NCI-H345 treated with DMSO at 0.1 percent for 48 hours (cell line): ENCODE data around the gene PTGER1.
A peak's percentile ranks its signal among the peaks of the same experiment; 100 is the strongest.

ENCODE experiments used
- DNase-seq: peaks from one replicate; lab custom pipeline; 2025; ENCODE audit not compliant: unreplicated experiment; lab: John Stamatoyannopoulos, UW

The PTGER1 gene

GRCh38 chr19:14502334-14503092, 27.4 kb upstream of the PTGER1 start:
- DNase-seq, result no peak

DNA sequence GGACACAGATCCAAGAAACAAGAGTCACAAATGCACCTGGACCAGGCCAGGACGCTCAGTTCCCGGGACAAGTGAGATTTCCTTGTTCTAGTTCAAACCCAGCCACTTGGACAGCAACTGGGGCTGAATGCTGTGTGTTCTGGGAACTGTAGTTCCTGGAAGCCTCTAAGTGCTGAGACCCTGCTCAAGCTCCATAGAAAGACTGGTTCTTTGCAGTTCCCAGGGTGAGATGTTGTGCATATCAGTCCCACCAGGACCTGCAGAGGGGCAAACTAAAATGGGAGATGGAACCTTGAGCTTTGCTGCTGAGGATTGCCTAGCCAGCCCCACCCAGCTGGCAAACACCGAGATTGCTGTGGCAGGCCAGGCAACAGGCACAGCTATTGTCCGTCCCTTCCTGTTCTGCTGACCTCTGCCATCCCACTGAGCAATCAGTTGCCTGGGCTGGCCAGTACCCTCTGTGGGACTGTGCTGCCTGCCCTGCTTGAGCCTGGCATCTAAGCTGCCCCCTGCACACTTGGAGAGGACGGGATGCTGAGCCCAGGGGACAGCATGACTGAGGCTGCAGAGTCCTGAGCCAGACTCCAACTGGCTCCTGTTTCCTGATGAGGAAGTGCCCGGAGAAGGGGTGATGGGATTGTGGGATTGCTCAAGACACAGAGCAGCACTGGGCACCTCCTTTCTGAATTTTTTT, 22.2 kb upstream of the PTGER1 start:
- DNase-seq, result no peak

DNA sequence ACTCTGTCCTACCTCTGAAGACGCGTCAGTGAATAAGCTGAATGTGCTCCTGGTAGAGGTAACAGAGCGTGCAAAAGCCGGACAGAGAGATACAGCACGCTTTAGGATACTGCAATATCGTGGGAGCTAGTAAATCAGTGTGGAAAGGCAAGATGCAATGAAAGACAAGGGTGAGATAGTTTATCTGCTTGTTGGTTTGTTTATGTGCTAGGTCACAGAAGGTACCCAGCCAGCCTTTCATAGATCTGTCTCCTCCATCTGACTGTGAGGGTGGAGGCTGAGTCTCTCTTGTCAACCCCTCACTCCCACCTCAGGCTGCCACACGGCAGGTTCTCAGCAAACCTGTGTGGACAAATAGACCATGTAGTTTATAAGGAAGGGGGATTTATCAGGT, 21.7 kb upstream of the PTGER1 start:
- DNase-seq, result no peak

GRCh38 chr19:14496029-14496833, 21.1 kb upstream of the PTGER1 start, which contains the start of gene GIPC1:
Gene GIPC1 (minus strand): TSS chr19:14496127. CDS start chr19:14482976, 13,151 bp downstream.
- DNase-seq, result peak; percentile 82

DNA sequence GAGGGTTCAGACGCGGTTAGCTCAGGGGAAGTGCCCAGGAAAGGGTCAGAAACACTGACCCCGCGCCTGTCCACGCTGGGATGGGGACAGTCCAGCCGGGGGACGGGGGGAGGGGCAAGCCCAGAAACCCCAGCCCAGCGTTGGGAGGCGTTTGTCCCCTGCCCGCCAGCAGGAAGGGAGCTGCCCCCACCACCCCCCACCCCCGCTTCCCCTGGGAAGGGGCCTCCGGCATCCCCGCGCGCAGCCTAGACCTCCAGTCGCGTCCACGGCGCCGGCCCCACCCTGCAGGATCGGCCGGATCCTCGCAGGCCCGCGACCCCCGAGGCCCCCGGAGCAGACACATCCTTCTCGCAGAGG, 20.5 kb upstream of the PTGER1 start:
- DNase-seq, result no peak

DNA sequence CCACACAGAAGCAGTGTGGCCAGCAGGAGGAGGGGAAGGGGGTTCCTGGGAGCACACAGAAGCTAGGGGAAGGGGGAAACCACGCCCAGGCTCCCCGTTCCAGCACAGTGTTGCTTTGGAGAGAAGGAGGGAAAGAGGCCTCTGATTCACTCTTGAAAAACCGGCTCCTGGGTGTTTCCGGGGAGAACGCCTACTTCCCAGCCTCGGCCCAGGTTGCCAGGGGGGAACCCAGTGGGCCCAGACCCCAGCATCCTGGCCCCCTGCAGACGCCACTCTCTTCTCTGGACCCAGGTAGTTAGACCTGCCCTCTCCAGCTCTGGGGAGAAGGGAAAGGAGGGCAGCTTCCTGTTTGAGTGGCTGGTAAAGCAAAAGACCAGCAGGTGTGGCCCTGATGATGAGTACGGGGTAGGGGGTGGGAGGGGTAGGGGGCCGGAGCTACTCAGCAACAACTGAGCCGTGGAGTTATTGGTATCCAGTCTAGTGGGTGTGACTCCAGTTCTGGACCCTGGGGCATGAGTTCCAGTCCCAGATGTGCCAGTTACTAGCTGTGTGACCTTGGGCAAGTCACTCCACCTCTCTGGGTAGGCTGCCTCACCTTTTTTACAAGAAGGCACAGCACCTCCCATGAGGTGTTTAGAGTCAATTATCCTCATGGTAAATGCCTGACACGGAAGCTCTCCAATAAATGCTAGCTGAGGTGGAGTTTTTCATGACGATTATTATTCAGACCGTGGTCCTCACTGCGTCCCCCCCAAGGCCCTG, 19.9 kb upstream of the PTGER1 start:
- no peak for DNase-seq

- no peak for DNase-seq
Measured at GRCh38 chr19:14494411-14494810, 19.3 kb upstream of the PTGER1 start.

DNA sequence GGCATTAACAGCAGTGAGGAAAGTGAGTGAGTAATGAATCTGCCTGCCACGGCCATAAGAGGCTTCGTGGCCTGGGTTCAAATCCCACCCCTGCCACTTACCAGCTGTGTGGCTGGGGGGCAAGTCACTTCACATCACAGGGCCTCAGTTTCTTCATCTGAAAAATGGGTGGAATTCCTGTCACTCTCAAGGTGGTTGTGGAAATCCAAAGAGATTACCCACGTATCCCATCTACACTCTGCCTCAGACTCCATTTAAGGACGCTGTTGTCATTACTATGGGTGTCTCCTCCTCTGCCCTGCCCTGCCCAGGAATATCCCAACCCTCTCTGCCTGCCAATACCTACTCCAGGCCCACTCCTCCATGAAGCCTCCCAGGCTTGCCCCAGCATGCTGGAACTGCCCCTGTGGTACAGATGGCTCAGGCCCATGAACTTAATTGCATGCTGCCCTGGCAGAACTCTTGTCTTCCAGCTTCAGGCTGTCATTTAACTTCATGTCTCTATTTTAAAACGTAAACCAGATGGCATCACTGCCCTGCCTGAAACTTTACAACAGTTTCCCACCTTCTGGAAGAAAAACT, 17.7 kb upstream of the PTGER1 start:
- no peak for DNase-seq

- DNase-seq, result no peak
Measured at GRCh38 chr19:14487370-14488125, 12.4 kb upstream of the PTGER1 start.

- DNase-seq, result no peak
Measured at GRCh38 chr19:14482172-14482941, 7.2 kb upstream of the PTGER1 start.

DNA sequence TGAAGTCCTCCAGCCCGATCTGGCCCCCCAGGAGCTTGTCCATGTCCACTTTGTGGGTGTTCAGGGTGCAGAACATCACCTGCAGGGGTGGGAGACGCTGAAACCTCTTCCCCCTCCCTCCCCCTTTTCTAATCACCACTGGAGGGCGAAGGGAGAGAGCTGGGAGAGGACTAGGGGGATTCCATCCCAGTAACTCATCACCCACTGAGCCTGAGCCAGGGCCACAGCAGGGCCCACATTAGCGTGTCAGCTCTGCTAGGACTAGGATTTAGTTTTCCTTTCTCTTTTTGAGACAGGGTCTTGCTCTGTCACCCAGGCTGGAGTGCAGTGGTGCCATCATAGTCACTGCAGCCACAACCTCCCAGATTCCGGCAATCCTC, 5.5 kb upstream of the PTGER1 start:
- no peak for DNase-seq

- no peak for DNase-seq
Measured at GRCh38 chr19:14479975-14480699, 5.0 kb upstream of the PTGER1 start.

- no peak for DNase-seq
Measured at GRCh38 chr19:14479309-14479974, 4.3 kb upstream of the PTGER1 start.

- no peak for DNase-seq
Measured at GRCh38 chr19:14478113-14478545, 3.0 kb upstream of the PTGER1 start.

GRCh38 chr19:14477418-14478112, 2.4 kb upstream of the PTGER1 start:
- DNase-seq, result no peak

- no peak for DNase-seq
Measured at GRCh38 chr19:14476673-14477401, 1.7 kb upstream of the PTGER1 start.

- no peak for DNase-seq
Measured at GRCh38 chr19:14476327-14476672, 1.1 kb upstream of the PTGER1 start.
